GM21576 (cell line): ENCODE measurements around the gene PEX6.
"Not testable (repeated sequence)": the region's sequence is repeated elsewhere in the genome, so short reads cannot be mapped to it uniquely, and the experiment has no call there.

Source experiments
- ATAC-seq: cut with Tn5 transposase; IDR thresholded peaks from one replicate; pipeline ENCODE4 v1.9.1; 2021; ENCODE audit warnings: mild to moderate bottlenecking, moderate library complexity; ENCODE audit not compliant: unreplicated experiment

The PEX6 gene

DNA sequence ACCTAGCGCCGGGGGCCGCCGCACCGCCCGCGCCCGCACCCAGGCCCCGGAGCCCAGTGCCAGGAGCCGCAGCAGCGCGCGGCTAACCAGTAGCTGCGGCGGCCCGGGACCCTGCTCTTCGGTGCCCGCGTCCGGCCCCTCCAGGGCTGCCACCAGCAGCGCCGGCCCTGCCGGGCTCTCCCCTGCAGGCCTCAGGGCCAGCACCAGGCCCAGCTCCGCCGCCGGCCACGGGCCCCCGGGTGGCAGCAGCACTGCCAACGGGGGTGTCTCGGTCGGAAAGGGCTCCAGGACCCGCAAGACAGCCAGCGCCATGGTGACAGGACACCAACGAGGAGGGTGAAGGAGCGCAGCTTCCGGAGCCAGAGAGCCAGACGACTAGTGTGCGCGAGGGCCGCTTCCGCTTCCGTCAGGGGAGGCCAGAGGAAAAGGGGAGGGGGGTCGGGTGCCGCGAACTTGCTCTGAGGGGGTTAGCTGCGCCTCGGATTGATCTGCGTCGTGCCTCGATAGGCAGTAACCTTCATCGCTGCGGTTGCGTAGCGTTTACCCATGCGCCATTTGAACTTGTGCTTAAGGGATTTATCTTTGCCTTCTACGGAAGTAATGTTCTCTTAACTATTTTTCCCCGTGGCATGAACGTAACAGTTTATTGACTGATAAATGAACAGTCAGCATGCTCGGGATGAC is at the start of gene PEX6:
PEX6 (minus strand) TSS at position 343 of the 684 bp plus-strand sequence; CDS start at position 312, 31 bp downstream.
- peak; percentile 88 for ATAC-seq

GRCh38 chr6:43026365-43026764 is 47.4 kb upstream of the PEX6 start:
- ATAC-seq, result no peak

GRCh38 chr6:43024436-43024835 is 45.5 kb upstream of the PEX6 start:
- ATAC-seq, result no peak

GRCh38 chr6:43021270-43022047 is 42.5 kb upstream of the PEX6 start, which contains the start of gene RRP36:
Gene RRP36, plus strand, starts transcription at chr6:43021623. Its CDS starts 32 bp downstream, at chr6:43021655.
- ATAC-seq, result peak; percentile 63

DNA sequence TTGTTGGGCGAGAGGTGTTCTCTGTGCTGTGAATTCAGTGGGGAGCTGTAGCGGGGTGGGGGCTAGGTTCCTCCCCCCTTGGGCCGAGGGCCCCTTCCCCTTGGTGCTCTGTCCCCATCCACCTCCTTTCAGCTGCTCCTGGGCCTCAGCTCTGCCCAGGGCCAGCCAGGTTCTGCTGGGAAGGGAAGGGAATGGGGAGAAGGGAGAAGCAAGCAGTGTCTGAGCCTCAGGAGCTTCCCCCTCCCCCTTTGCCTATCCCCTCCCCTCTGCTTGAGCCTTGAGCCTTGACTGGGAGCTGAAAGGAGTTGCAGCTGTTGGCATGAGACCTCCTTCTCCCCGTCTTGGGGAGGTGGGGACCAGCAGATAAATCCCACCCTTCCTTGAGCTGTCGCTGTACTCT is 41.9 kb upstream of the PEX6 start:
- ATAC-seq, result no peak

DNA sequence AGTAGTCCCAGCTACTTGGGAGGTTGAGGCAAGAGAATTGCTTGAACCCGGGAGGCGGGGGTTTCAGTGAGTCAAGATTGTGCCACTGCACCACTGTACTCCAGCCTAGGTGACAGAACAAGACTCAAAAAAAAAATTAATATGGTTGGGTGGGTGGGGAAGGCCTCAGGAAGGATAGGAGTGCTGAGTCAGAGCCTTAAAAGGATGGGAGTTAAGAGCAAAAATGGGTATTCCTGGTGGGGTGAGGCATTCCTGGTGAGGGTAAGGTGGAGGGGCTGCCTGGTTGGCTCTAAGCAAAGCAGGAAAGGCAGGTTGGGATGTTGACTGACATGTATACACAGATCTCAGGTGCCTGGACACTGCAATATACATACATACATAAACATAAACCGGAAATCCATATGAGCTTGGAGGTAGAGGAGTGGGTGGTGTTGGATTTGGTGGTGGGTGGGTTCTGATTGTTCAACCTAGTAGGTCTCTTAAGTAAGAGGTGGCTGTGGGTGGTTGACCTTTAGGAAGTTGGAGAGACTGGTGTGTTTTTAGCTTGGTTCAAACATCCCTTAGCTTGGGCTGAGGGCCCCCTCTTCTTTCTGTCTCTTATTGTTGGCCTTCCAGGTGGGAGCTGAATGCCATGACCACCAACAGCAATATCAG is 41.2 kb upstream of the PEX6 start:
- ATAC-seq, result no peak

DNA sequence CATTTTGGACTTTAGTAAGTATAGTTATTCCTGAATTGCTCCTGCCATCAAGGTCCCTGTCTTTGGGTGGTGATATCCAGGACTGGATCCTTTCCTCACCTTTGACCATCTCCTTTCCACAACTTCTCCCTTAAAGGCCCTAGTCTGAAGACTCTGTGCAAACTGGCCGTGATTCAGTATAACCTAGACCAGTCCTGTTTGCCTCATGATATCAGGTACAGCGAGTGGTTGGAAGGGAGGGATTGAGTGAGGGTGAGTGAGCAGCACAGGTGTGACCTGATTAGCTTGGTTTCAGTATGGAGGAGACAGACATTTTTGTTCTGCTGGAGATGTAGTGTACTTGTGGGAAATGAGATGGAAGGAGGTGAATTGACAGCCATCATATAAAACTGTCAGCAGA is 40.2 kb upstream of the PEX6 start:
- no peak for ATAC-seq

DNA sequence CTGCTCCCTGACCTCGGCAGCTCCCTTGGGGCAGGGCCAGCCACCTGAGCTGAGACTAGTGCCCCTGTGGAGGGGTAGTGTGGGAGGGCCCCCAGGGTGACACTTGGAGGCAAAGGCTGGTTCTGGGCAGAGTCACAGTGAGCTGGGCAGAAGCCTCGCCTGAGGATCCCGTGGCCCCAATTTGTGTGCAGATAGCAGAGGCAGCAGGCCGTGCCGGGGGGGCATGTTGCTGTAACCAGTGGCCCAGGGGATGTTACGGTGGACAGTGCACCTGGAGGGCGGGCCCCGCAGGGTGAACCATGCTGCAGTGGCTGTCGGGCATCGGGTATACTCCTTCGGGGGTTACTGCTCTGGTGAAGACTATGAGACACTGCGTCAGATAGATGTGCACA is 38.0 kb upstream of the PEX6 start:
- ATAC-seq, result no peak

DNA sequence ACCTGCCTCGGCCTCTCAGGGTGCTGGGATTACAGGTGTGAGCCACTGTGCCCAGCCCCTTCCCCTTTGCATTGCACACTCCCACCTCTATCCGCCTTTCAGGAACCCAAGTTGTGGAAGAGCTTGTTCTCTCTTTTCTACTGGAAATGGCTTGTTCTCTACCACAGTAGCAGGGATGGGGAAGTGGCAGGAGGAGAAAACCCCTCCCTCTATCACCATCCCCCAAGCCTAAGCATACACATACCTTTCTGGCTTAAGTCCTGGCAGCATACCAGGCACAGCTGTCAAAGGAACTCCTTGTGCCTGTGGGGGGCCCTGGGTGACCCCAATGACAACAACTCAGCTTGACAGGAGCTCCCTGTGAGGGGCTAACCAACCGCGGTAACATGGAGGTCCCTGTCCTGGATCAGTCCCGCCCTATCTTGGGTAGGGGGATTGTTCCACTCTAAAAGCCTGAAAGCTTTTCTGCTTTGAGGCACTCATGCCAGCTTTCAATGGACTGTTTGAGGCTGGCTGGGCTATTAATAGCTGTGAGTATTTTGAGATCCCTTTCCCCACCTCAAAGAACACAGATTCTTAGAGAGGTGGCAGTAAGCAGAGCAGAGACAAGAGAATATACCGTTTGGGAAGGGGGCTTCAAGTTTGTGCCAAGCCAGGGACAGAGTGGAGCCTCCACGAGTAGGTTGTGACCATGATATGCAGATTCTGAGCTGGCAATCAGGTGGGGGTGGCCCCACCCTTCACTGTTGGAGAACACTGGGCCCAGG is 37.4 kb upstream of the PEX6 start:
- no peak for ATAC-seq

- ATAC-seq, result no peak
These were observed 35.5 kb upstream of the PEX6 start for GRCh38 chr6:43014434-43014909.

GRCh38 chr6:43013843-43014433 is 35.0 kb upstream of the PEX6 start, which contains the start of the genes KLHDC3 and MEA1:
Gene KLHDC3, plus strand, starts transcription at chr6:43014249. Its CDS starts 2,944 bp downstream, at chr6:43017193.
Gene MEA1, minus strand, starts transcription at chr6:43013946. Its CDS starts 133 bp downstream, at chr6:43013813.
- peak; percentile 90 for ATAC-seq

GRCh38 chr6:43013097-43013842 is 34.3 kb upstream of the PEX6 start:
- ATAC-seq, result peak; percentile 4

GRCh38 chr6:43012364-43012763 is 33.4 kb upstream of the PEX6 start:
- no peak for ATAC-seq

- ATAC-seq, result no peak
These were observed 32.2 kb upstream of the PEX6 start for GRCh38 chr6:43011207-43011606.

- ATAC-seq, result no peak
These were observed 30.1 kb upstream of the PEX6 start for GRCh38 chr6:43009124-43009523.

GRCh38 chr6:43007126-43007525 is 28.1 kb upstream of the PEX6 start:
- ATAC-seq, result no peak

DNA sequence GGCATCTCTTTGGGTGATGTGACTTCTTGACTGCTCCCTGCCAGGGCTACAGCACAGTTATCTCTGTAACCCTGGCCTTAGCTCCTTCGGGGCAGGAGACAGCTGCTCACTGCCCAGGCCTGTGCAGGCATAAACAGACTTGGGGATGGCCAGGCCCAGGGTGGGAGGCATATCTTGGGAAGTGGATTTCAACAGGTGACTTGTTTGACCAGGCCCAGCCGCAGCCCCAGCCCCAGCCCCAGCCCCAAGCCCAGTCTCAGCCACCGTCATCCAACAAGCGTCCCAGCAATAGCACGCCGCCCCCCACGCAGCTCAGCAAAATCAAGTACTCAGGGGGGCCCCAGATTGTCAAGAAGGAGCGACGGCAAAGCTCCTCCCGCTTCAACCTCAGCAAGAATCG is 27.3 kb upstream of the PEX6 start:
- no peak for ATAC-seq

DNA sequence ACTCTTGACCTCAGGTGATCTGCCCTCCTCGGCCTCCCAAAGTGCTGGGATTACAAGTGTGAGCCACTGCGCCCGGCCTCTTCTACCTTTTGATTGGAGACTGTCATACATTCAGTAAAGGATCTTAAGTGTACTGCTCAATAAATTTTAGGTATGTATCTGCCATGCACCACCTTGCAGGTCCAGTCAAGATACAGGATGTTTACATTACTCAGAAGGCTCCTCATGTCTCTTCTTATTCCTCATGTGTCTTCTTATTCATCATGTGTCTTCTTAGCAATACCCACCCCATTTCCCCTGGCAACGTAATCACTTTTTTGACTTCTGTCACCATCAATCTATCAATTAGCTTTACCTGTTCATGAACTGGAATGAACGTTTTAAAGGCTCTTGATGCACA is 26.9 kb upstream of the PEX6 start:
- no peak for ATAC-seq

- no peak for ATAC-seq
These were observed 22.9 kb upstream of the PEX6 start for GRCh38 chr6:43001843-43002242.

DNA sequence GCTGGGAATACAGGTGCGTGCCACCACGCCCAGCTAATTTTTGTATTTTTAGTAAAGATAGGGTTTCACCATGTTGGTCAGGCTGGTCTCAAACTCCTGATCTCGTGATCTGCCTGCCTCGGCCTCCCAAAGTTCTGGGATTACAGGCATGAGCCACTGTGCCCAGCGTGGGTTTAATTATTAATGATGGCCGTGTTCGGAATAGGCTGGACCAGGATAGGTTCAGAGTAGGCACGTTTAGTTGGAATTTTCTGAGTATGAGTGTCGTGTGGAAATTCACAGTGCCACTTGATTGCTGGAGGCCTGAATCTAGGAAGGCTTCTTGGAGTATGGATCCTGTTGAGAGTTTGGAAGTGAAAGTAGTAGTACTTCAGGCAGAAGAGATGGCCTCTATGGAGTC is 19.2 kb upstream of the PEX6 start:
- ATAC-seq, result not testable (repeated sequence)
